GM12872 (cell line): ENCODE measurements around the gene TBC1D22A.

ENCODE experiments used
- TF ChIP-seq, protein P1 (sequence below): IDR thresholded peaks from 3 replicates; pipeline ENCODE4 v1.5.1; 2011; ENCODE audit warnings: low read depth, mild to moderate bottlenecking, low read length, moderate library complexity; ENCODE audit not compliant: insufficient read depth

Gene TBC1D22A

DNA sequence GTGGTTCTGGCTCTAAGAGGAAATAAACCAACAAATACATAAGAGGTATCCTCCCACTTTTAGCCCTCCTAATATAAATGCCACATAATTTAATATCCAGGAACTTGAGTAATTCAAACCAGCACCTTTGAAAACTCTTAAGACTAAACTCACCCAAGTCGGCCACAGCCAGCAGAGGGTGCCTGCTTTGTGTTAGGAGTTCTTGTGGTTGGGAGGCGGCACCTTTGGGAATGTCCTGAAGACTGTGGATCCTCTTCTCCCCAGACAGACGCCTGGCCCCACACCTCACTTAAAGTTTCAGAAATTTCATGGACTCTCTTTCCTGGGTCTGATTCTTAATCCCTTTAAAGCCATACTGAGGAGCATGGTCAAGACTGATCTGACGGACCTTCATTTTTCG, 169.0 kb downstream of the TBC1D22A start:
- TF ChIP-seq, protein P1, sequence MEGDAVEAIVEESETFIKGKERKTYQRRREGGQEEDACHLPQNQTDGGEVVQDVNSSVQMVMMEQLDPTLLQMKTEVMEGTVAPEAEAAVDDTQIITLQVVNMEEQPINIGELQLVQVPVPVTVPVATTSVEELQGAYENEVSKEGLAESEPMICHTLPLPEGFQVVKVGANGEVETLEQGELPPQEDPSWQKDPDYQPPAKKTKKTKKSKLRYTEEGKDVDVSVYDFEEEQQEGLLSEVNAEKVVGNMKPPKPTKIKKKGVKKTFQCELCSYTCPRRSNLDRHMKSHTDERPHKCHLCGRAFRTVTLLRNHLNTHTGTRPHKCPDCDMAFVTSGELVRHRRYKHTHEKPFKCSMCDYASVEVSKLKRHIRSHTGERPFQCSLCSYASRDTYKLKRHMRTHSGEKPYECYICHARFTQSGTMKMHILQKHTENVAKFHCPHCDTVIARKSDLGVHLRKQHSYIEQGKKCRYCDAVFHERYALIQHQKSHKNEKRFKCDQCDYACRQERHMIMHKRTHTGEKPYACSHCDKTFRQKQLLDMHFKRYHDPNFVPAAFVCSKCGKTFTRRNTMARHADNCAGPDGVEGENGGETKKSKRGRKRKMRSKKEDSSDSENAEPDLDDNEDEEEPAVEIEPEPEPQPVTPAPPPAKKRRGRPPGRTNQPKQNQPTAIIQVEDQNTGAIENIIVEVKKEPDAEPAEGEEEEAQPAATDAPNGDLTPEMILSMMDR: no peak

- TF ChIP-seq, protein P1: no peak
Measured at GRCh38 chr22:46931881-46932280, 169.4 kb downstream of the TBC1D22A start.

DNA sequence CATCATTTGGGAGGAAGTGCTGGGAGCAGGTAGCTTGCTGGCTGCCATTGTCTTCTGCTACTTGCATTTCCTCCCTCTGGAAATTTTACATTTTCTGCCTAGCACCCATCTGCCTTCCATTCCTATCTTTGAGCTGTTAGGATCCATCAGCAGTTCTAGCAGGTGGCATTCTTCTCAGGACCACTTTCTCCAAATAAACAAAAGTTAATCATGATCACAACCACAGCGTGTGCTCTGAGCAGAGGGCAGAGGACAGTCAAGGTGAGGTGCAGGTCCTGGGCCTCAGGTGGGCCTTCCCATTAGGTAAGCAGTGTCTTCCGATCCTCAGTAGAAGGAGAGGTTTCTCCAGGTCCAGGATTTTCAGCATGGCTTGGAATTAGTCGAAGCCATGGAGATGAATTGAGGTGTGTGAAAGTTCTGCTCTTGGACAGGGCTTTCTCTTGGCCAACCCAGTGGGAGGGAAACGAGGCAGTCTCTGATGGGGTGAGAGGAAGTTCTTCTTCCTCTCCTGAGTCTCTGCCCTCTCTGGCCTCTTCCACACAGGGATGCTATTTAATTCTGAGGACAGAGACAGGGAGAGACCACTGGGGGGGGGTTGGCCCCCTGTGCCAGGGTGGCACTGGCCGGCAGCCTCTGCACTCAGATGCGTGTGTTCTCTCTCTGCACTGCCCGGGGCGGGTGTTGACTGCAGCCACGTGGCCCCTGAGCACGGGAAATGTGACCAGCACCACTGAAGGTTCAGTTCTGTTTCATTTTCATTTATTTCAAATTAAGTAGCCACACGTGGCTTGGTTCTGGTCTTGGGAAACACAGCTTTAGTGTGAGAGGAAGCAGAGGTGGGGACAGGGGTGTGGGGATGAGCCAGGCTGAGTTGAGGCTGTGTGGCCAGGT, 170.8 kb downstream of the TBC1D22A start:
- TF ChIP-seq, protein P1: no peak

DNA sequence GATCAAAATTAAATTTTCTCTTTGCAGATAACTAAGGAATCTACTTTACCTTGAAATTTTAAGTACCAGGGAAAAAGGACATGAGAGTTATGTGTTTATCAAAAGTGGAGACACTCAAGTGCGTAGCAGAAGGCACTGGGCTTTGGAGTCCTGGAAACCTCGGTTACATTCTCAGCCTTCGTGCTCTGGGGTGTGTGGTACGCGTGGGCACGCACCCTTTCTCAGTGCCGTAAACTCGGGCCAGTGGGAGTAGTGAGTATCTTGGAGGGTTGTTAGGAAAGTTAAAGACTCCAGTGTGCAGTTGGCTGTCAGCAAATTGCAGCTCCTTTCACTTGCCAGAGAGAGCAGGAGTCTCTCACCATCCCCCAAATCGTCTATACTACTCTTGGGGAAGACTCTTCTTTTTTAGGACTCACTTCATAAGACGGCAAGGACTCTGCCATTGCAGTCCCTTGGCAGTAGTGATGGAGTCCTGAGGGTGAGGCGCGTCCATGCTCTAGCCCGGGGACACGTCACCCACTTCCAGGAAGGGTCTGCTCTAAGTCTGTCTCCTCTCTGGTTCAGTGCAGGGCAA, 171.8 kb downstream of the TBC1D22A start:
- TF ChIP-seq, protein P1: no peak

DNA sequence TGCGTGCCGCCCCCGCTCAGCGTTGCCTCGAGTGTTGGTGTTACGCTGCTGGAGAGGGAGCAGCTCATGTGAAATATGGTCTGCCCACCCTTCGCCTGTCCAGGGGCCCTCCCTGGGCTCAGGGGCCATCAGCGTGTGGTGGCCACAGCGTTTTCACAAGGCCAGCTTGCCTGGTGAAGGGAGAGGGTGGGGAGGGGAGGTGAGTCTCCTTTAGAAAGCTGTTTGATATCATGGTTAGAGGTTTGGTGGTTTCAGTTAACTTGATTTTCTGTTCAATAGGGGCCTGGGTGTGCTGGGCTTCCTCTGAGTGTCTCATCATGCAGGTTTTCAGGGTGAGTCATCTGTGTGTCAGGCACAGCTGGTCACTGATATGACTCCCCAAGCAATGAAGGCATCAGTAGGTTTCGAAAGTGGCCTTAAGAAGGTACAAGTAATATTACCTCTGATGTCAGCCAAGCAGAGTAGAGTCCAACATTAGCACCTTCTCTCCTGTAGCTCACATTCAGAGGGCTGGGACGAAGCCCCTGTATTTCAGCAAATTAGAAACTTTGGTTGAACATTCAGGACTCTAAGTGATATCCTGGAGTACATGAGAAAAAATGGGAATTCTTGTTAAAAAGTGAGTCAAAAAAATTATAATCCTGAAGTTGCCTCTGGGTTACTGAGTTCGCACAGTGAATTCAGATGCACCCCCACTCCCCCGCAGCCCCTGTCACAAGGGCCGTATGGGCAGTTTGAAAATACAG, 172.5 kb downstream of the TBC1D22A start:
- TF ChIP-seq, protein P1: no peak

DNA sequence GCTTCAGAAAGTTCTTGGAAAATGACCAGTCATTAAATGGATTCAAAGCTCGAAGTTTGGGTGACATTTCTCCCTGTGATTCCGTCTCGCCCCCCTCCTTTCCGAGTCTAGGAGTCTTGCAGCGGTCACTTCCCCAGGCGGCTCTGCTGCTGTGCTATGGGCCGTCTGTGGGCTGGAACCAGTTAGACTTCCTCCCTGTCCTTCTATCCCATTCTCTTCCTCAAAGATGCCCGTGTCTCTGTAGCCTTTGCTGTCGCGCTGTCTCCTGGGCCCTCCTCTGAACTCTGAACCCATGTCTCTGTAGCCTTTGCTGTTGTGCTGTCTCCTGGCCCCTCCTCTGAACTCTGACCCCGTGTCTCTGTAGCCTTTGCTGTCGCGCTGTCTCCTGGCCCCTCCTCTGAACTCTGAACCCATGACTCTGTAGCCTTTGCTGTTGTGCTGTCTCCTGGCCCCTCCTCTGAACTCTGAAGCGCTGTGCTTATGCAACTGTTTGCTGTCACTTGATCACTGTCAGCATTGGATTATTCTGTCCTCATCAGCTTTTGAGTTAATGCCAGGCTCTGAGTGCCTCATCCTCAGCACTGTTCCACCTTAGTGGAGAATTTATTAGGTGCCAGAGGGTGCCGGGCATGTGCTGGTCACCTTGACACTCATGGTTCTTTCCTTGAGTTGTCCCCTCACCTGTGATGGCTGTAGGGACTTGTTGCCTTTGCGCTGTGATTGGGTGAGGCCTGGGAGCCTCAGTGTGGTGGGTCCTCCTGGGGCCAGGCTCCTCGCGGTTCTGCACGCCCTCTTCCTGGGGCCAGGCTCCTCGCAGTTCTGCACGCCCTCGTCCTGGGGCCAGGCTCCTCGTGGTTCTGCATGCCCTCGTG, 173.3 kb downstream of the TBC1D22A start:
- TF ChIP-seq, protein P1: no peak
